GM12892 (cell line): ENCODE data around the gene DDC.

Experiments
- POLR2A ChIP-seq: IDR thresholded peaks from 2 replicates; pipeline ENCODE4 v1.6.1; 2011; ENCODE audit warnings: low read depth, low read length, control low read depth
- POLR2AphosphoS5 ChIP-seq: IDR thresholded peaks from 2 replicates; pipeline ENCODE4 v1.6.1; 2011; ENCODE audit warnings: low read depth, low read length, control low read depth
- TAF1 ChIP-seq: IDR thresholded peaks from 2 replicates; pipeline ENCODE4 v1.6.1; 2011; ENCODE audit warnings: low read depth, mild to moderate bottlenecking, control low read depth, low read length, borderline replicate concordance

DNA sequence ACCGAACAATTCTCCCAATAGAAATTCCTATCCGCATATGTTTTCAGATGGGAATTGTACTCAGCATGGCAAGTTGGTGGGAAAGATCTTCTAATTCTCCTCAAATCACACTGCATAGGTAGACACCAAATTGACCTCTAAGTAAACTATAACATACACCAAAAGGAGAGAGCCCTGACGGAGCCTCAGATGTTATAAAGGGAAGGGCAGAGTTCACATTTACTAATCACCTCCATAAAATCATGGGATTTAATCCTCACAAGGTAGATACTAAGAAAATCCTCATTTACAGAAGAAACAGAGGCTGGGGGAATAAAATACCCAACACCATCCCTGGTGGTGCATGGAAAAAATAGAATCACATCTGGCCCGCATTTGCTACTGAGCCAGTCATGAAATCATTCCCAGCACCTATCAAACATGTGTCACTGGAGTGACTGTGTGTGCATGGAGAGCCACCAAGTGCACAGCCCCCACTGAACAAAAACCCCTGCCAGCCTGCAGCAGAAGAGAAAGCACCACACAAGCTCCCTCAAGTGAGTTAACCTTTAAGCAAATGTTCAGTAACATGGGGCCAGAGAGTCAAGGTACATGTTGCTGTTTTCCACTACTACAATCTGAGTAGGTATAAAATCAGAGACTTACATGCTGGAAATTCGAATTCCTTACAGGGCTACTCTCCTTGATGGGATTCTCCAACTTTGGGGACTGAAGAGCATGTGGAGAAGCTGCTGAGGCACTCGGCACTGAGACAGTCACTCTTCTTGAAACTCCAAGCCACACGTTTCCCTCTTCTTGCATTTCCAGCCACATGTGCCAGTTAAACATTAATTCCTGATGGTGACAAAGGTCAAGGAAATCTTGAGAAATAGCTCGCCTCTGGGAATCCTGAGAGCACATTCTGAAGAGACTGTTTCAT, at the start of gene DDC:
- TF ChIP-seq POLR2A: no peak
- no peak for TF ChIP-seq POLR2AphosphoS5
- no peak for TF ChIP-seq TAF1
